Nephron (organoid): ENCODE data around the gene EEPD1.

Source experiments
- H3K27ac Mint-ChIP-seq, 3 experiments: 2 replicates each; pipeline ENCODE4 v1.8.0; 2020; ENCODE audit warnings: mixed read lengths in 3 of 3, mild to moderate bottlenecking in 2 of 3, moderate library complexity in 1 of 3
- H3K27me3 Mint-ChIP-seq: 2 replicates; pipeline ENCODE4 v1.8.0; 2021; ENCODE audit warnings: low read depth, mild to moderate bottlenecking, moderate library complexity, mixed read lengths
- H3K36me3 Mint-ChIP-seq: 2 replicates; pipeline ENCODE4 v1.8.0; 2020; ENCODE audit warnings: low read depth, mixed read lengths
- H3K4me1 Mint-ChIP-seq: 2 replicates; pipeline ENCODE4 v1.8.0; 2020; ENCODE audit warnings: mixed read lengths
- H3K4me3 Mint-ChIP-seq, 3 experiments: 2 replicates each; pipeline ENCODE4 v1.8.0; 2020; ENCODE audit warnings: mild to moderate bottlenecking in 3 of 3, mixed read lengths in 3 of 3, moderate library complexity in 2 of 3
- H3K9me3 Mint-ChIP-seq: 2 replicates; pipeline ENCODE4 v1.8.0; 2020; ENCODE audit warnings: mixed read lengths
- TF ChIP-seq, protein P1 (sequence below), 3 experiments: fragments of 200-600 bp; sonication (generic); IDR thresholded peaks; one replicate each; pipeline ENCODE4 v1.5.0; 2021; ENCODE audit warnings: antibody characterized with exemption in 3 of 3; ENCODE audit not compliant: unreplicated experiment in 3 of 3

Gene EEPD1

DNA sequence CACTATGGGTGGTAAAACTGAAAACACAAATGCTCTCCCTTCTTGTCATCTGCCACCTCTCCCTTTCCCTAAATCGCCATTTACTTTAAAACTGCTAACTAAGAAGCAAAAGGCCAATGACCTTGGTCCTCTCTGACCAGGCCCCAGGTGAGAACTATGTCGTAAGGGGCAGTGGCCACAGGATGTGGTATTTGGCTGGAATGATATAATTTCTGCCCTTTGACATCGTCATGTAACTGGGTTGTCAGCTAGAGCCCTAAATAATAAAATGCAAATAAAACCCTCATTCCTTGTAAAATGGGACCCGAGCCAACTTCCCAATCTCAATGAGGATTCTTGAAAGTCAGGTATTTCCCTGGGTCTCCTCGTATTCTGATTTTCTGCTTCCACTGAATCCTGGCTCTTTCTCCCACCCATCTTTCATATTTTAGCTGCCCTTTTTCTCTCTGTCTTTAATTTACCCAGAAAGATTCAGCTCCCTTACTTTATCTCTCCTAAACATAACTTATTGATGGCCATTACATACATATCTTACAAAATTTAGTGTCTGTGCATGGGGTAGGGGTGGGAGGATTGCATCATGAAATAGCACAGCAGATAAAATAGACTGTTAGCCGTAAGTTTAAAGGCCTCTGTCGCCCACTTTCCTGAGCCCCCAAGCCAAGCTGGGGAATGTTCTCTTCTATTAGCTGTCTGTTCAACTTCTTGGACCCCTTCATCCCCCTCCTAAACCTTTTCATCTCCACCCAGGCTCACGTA lies 3.2 kb upstream of the EEPD1 start:
- peaks cover 4% of the 10 kb centered on the region for H3K27me3 Mint-ChIP-seq
- H3K4me3 Mint-ChIP-seq = peak overlapping the region in 2 of 3 experiments; percentile 9 to 10
- H3K27ac Mint-ChIP-seq = peak overlapping the region; percentile 33 to 84 (median 78)
- no peaks in the 10 kb centered on the region for H3K36me3 Mint-ChIP-seq
- TF ChIP-seq, protein P1, sequence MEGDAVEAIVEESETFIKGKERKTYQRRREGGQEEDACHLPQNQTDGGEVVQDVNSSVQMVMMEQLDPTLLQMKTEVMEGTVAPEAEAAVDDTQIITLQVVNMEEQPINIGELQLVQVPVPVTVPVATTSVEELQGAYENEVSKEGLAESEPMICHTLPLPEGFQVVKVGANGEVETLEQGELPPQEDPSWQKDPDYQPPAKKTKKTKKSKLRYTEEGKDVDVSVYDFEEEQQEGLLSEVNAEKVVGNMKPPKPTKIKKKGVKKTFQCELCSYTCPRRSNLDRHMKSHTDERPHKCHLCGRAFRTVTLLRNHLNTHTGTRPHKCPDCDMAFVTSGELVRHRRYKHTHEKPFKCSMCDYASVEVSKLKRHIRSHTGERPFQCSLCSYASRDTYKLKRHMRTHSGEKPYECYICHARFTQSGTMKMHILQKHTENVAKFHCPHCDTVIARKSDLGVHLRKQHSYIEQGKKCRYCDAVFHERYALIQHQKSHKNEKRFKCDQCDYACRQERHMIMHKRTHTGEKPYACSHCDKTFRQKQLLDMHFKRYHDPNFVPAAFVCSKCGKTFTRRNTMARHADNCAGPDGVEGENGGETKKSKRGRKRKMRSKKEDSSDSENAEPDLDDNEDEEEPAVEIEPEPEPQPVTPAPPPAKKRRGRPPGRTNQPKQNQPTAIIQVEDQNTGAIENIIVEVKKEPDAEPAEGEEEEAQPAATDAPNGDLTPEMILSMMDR (IDR thresholded peaks at IDR 0.05; ENCODE audit: unreplicated experiment in 3 of 3) = no peak
- H3K4me1 Mint-ChIP-seq = peaks cover 19% of the 10 kb centered on the region
- H3K9me3 Mint-ChIP-seq = no peaks in the 10 kb centered on the region

- H3K4me3 Mint-ChIP-seq = peak overlapping the region; percentile 83 to 87 (median 84)
- H3K27ac Mint-ChIP-seq = peak overlapping the region; percentile 90 to 95 (median 91)
- H3K9me3 Mint-ChIP-seq = no peaks in the 10 kb centered on the region
- H3K36me3 Mint-ChIP-seq = peaks cover 5% of the 10 kb centered on the region
- peaks cover 4% of the 10 kb centered on the region for H3K27me3 Mint-ChIP-seq
- TF ChIP-seq, protein P1 (IDR thresholded peaks at IDR 0.05; ENCODE audit: unreplicated experiment in 3 of 3) = no peak
- H3K4me1 Mint-ChIP-seq = peaks cover 41% of the 10 kb centered on the region
These were observed 916 bp upstream of the EEPD1 start for GRCh38 chr7:36151921-36152755.

- peaks cover 7% of the 10 kb centered on the region for H3K36me3 Mint-ChIP-seq
- peaks cover 4% of the 10 kb centered on the region for H3K27me3 Mint-ChIP-seq
- H3K9me3 Mint-ChIP-seq = no peaks in the 10 kb centered on the region
- H3K4me3 Mint-ChIP-seq = peak overlapping the region; percentile 83 to 90 (median 87)
- H3K27ac Mint-ChIP-seq = peak overlapping the region; percentile 18 to 70 (median 63)
- TF ChIP-seq, protein P1 (IDR thresholded peaks at IDR 0.05; ENCODE audit: unreplicated experiment in 3 of 3) = no peak
- H3K4me1 Mint-ChIP-seq = peaks cover 56% of the 10 kb centered on the region
These were observed 580 bp downstream of the EEPD1 start for GRCh38 chr7:36153571-36154097.

- H3K4me3 Mint-ChIP-seq = peak overlapping the region; percentile 83 to 90 (median 87)
- TF ChIP-seq, protein P1 (IDR thresholded peaks at IDR 0.05; ENCODE audit: unreplicated experiment in 3 of 3) = no peak
- H3K9me3 Mint-ChIP-seq = no peaks in the 10 kb centered on the region
- peak overlapping the region in 2 of 3 experiments; percentile 63 to 70 for H3K27ac Mint-ChIP-seq
- peaks cover 4% of the 10 kb centered on the region for H3K27me3 Mint-ChIP-seq
- peaks cover 7% of the 10 kb centered on the region for H3K36me3 Mint-ChIP-seq
- H3K4me1 Mint-ChIP-seq = peaks cover 63% of the 10 kb centered on the region
These were observed 1.5 kb downstream of the EEPD1 start for GRCh38 chr7:36154255-36155212.

DNA sequence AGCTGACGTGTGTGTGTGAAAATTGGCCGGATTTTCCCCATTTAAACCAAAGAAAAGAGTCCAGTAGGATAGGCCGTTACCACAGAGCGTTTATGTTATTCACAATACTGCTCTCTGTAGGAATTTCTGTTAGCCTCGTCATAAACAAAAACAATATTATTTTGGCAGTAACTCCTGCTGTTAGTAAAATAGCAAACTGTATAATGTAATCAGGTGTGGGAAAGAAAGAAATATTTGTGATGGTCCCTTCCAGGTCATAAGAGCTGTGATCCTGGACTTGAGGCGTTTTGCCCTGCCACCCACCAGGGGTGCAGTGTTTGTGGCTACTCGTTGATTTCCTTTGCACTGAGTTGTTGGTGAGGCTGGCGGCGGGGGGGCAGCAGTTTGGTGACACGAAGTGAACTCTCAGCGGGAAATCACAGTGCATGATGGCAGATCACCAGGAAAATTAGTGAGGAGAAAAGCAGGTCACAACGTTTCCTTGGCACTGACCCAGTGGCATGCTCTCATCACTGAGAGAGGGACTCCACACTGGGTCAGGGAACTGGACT lies 2.8 kb downstream of the EEPD1 start:
- Mint-ChIP-seq H3K36me3 (peaks cover 7% of the 10 kb centered on the region), H3K4me3 (peak overlapping the region; percentile 80 to 84 (median 83)), H3K9me3 (no peaks in the 10 kb centered on the region), H3K4me1 (peaks cover 63% of the 10 kb centered on the region), H3K27me3 (peaks cover 4% of the 10 kb centered on the region), H3K27ac (peak overlapping the region in 1 of 3 experiments; percentile 7)
- TF ChIP-seq, protein P1 (IDR thresholded peaks at IDR 0.05; ENCODE audit: unreplicated experiment in 3 of 3) = no peak
